ENCODE measurements around the gene POLN. TPM values are rescaled to one million over a fixed set of nuclear protein-coding genes. Genes with fewer than 3 reads are reported as not detected.

Gene POLN
- total RNA-seq, 1 experiment from 2014 or later: 0.26 TPM

DNA sequence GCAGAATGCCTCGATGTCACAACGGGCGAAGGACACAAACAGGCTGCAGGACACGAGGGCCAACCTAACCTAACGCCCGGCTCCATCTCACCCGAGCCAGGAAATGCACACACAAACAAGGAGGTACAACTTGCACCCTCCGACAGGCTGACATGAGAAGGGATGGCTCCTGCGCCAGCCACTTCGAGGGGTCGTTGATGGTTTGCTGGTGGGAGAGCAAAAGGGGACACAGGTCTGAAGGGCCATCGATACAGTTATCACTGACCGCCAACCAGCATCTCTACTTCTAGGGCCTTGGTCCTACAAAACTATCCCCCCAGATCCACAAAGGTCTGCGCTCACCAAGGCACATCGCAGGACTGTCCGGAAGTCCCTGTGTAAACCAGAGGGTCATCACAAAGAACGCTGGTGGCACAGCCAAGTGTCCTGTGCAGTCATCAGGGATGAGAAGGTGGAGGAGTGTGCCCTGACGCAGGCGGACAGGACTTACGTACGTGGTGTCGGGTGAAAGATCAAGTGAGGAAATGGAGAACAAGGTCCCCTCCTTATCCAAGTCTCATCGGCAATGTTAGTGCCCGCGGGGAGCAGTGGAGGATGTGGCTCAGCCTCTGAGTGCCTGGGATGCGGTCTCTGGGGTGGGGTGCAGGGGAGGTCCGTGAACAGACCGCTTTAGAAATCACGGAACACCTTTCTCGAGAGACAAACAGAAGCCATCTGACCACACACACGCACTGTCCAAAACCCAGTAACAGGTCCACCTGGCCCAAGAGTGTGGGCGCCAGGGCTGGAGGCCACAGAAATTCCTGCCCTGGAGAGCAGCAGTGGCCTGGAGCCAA lies 13.0 kb upstream of the POLN start:
- Histone ChIP-seq H3K4me2 (ENCODE audit: low read length) (no peak overlapping the region), H3K4me1 (ENCODE audit: insufficient read depth, low read length) (no peaks in the 10 kb centered on the region), H4K20me1 (ENCODE audit: low read length) (no peaks in the 10 kb centered on the region), H3K27me3 (ENCODE audit: low read length) (no peaks in the 10 kb centered on the region), H3K9ac (ENCODE audit: low read length) (no peak overlapping the region), H3K9me2 (replicated peaks; ENCODE audit: low read length) (no peaks in the 10 kb centered on the region), H3K9me3 (ENCODE audit: low read length) (no peaks in the 10 kb centered on the region), H3F3A (ENCODE audit: low read length, unreplicated experiment) (no peaks in the 10 kb centered on the region), H3K36me3 (ENCODE audit: low read depth, low read length) (no peaks in the 10 kb centered on the region), H2AFZ (ENCODE audit: low read length) (no peak overlapping the region), H3K4me3 (ENCODE audit: low read length) (no peak overlapping the region), H3K79me2 (ENCODE audit: low read length) (no peaks in the 10 kb centered on the region), H3K27ac (ENCODE audit: low read length) (no peak overlapping the region)
- ChIA-PET CTCF (no interaction called here), POLR2A (ENCODE audit: unreplicated experiment) (no interaction called here)
- ATAC-seq: no peak
- TF ChIP-seq, protein P1, sequence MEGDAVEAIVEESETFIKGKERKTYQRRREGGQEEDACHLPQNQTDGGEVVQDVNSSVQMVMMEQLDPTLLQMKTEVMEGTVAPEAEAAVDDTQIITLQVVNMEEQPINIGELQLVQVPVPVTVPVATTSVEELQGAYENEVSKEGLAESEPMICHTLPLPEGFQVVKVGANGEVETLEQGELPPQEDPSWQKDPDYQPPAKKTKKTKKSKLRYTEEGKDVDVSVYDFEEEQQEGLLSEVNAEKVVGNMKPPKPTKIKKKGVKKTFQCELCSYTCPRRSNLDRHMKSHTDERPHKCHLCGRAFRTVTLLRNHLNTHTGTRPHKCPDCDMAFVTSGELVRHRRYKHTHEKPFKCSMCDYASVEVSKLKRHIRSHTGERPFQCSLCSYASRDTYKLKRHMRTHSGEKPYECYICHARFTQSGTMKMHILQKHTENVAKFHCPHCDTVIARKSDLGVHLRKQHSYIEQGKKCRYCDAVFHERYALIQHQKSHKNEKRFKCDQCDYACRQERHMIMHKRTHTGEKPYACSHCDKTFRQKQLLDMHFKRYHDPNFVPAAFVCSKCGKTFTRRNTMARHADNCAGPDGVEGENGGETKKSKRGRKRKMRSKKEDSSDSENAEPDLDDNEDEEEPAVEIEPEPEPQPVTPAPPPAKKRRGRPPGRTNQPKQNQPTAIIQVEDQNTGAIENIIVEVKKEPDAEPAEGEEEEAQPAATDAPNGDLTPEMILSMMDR (conservative IDR thresholded peaks at IDR 0.05; ENCODE audit: low read depth, low read length): no peak
- TF ChIP-seq EZH2phosphoT487 (IDR thresholded peaks at IDR 0.05; ENCODE audit: borderline replicate concordance, low read length): no peak
- no peak for TF ChIP-seq EZH2 (IDR thresholded peaks at IDR 0.05; ENCODE audit: low read length, unreplicated experiment)
- BruUV-seq (replicated peaks): no TSS peak
- no peak for DNase-seq
- intact Hi-C loops (cut with micrococcal nuclease): no loop called here

DNA sequence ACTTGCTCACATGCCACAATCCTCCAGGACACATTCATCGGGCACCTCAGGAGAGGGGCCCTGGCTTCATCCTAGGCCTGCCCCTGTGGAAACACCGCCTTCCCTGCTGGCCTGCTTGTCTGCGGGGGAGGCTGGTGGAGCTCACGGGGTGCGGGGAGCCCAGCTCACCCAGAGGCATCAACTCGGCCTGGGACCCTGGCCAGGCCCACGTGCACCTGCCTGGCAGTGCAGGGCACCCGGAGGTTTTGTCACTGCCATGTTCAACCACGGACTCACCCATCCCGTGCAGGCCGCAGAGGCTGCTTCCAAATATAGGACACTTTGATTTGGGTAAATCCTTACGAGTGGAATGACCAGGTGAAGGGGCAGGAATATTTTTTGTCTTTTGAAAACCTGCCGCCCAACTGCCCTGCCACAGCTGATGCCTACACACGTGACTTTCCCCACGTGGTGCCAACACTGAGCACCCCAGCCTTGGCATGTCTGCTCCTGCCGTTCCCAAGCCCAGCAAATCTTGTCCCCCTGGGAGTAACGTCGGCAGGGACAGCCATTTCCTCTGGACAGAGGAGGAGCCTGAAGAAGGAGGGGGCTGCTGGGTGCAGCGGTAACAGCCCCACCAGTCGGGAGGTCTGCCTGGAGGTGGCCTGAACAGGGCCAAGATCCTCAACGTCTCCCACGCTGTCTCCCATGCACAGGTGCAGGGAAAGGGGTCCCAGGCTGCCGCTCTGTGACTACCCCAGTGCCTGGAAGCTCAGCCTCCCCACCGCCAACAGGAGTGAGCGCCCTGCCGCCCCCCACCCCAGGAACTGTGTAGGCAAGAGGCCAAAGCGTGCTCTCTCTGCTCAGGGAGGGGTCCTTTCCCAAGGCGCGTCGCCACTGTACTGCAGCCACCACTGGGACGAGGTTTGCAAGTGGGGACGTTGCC lies 11.5 kb upstream of the POLN start:
- ChIA-PET CTCF (no interaction called here), POLR2A (ENCODE audit: unreplicated experiment) (no interaction called here)
- Histone ChIP-seq H3K9me3 (ENCODE audit: low read length) (no peaks in the 10 kb centered on the region), H4K20me1 (ENCODE audit: low read length) (no peaks in the 10 kb centered on the region), H3K9me2 (replicated peaks; ENCODE audit: low read length) (no peaks in the 10 kb centered on the region), H3K4me1 (ENCODE audit: insufficient read depth, low read length) (no peaks in the 10 kb centered on the region), H3F3A (ENCODE audit: low read length, unreplicated experiment) (no peaks in the 10 kb centered on the region), H2AFZ (ENCODE audit: low read length) (no peak overlapping the region), H3K4me3 (ENCODE audit: low read length) (no peak overlapping the region), H3K36me3 (ENCODE audit: low read depth, low read length) (no peaks in the 10 kb centered on the region), H3K79me2 (ENCODE audit: low read length) (no peaks in the 10 kb centered on the region), H3K27me3 (ENCODE audit: low read length) (no peaks in the 10 kb centered on the region), H3K27ac (ENCODE audit: low read length) (no peak overlapping the region), H3K9ac (ENCODE audit: low read length) (no peak overlapping the region), H3K4me2 (ENCODE audit: low read length) (no peak overlapping the region)
- TF ChIP-seq, protein P1 (conservative IDR thresholded peaks at IDR 0.05; ENCODE audit: low read depth, low read length): no peak
- TF ChIP-seq EZH2 (IDR thresholded peaks at IDR 0.05; ENCODE audit: low read length, unreplicated experiment) (no peak), EZH2phosphoT487 (IDR thresholded peaks at IDR 0.05; ENCODE audit: borderline replicate concordance, low read length) (no peak)
- no peak for ATAC-seq
- no peak for DNase-seq
- intact Hi-C loops (cut with micrococcal nuclease): no loop called here
- no TSS peak for BruUV-seq (replicated peaks)

All from PC-3 (cell line).